Panc1 (cell line): ENCODE measurements around the gene PKP1.

Experiments used
- CTCF ChIP-seq: fragments of 450-650 bp; IDR thresholded peaks from 2 replicates; pipeline ENCODE4 v1.5.1; 2017; ENCODE audit warnings: mild to moderate bottlenecking
- POLR2AphosphoS5 ChIP-seq: IDR thresholded peaks from 2 replicates; pipeline ENCODE4 v1.6.1; 2012; ENCODE audit warnings: mild to moderate bottlenecking, low read depth, low read length, moderate library complexity
- REST ChIP-seq, 2 experiments: IDR thresholded peaks; 2 replicates each; pipeline ENCODE4 v1.6.1; 2011 to 2012; ENCODE audit warnings: low read depth in 2 of 2, control low read depth in 1 of 2, low read length in 1 of 2, mild to moderate bottlenecking in 1 of 2, moderate library complexity in 1 of 2; ENCODE audit not compliant: insufficient read depth in 1 of 2
- SIN3A ChIP-seq: IDR thresholded peaks from 2 replicates; pipeline ENCODE4 v1.6.1; 2012; ENCODE audit warnings: low read depth, mild to moderate bottlenecking, low read length, moderate library complexity, borderline replicate concordance; ENCODE audit not compliant: insufficient read depth
- TCF7L2 ChIP-seq: IDR thresholded peaks from 2 replicates; pipeline ENCODE4 v1.6.1; 2011; ENCODE audit warnings: mild to moderate bottlenecking, low read depth, low read length, inconsistent platforms

DNA sequence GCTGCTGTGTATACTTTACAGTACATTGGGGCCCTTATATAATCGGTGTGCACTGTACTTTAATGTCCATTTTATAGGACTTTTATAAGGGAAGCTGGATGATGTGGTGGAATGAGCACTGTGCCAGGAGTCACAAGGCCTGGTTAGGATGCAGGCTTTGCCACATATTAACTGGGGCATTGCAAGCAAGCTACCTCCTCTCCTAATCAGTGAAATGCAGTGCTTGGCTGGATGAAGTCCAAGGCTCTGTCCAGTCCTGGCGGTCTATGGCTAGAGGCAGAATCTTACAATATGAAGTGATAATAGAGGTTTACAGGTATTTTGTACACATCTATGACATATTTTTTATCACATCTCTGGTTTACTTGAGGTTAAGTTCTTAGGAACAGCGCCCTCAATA lies 1.7 kb upstream of the PKP1 start:
- TF ChIP-seq POLR2AphosphoS5, result no peak
- no peak for TF ChIP-seq CTCF
- TF ChIP-seq SIN3A, result no peak
- TF ChIP-seq REST (IDR thresholded peaks at IDR 0.05; ENCODE audit: insufficient read depth in 1 of 2, low read depth in 2 of 2, low read length in 1 of 2), result no peak
- no peak for TF ChIP-seq TCF7L2
